Anterior cingulate cortex (tissue), 58 donors: ENCODE results near the gene EPHB4.
"Not testable (repeated sequence)": the region's sequence is repeated elsewhere in the genome, so short reads cannot be mapped to it uniquely, and the experiment has no call there.

Experiments
- DNase-seq, 58 donors: peaks; one replicate each; lab custom pipeline; 2025; lab: John Stamatoyannopoulos, UW

EPHB4 gene

GRCh38 chr7:100823140-100823525 is 4.2 kb downstream of the EPHB4 start:
- DNase-seq: no peak

- no peak for DNase-seq
Measured at GRCh38 chr7:100822236-100823139, 4.8 kb downstream of the EPHB4 start.

GRCh38 chr7:100819586-100819985 is 7.7 kb downstream of the EPHB4 start:
- no peak for DNase-seq

DNA sequence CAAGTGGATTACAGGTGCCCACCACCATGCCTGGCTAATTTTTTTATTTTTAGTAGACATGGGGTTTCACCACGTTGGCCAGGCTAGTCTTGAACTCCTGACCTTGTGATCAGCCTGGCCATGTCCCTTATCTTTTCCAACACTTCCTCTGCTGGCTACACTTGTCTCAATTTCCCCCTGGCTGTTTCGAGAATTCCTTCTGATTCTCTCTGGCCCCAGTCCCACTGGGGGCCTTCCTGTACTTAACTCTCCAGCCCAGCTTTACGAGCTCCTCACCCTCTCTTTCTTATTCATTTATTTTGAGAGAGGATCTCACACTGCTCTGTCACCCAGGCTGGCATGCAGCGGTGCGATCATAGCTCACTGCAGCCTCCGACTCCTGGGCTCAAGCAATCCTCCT is 8.5 kb downstream of the EPHB4 start:
- DNase-seq: no peak

GRCh38 chr7:100818366-100818765 is 9.0 kb downstream of the EPHB4 start:
- DNase-seq: no peak

GRCh38 chr7:100817097-100817496 is 10.2 kb downstream of the EPHB4 start:
- DNase-seq: no peak

- DNase-seq: not testable (repeated sequence)
Measured at GRCh38 chr7:100816515-100816914, 10.8 kb downstream of the EPHB4 start.

DNA sequence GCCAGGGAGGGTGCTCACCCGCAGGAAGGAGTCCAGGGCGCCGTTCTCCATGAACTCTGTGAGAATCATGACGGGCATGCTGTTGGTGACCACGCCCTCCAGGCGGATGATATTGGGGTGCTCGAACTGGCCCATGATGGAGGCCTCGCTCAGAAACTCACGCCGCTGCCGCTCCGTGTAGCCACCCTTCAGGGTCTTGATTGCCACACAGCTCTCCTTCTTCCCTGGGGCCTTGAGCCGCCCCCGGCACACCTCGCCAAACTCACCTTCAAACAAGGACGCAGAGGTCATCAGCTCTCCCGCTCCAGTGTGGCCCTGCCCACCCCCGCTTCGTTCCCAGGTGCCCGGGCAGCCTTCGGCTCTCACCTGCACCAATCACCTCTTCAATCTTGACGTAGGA is 14.6 kb downstream of the EPHB4 start:
- DNase-seq: no peak

DNA sequence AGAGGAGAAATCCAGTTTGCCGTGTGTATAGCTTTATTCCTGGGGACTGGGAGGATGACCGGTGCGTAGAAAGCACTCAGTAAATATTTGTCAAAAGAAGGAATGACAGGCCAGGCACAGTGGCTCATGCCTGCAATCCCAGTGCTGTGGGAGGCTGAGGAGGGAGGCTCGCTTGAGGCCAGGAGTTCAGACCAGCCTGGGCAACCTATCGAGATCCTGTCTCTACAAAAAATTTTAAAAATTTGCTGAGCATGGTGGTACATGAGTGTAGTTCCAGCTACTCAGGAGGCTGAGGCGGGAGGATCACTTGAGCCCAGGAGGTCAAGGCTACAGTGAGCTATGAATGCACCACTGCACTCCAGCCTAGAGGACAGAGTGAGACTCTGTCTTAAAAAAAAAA is 15.8 kb downstream of the EPHB4 start:
- no peak for DNase-seq

GRCh38 chr7:100808354-100808875 is 18.9 kb downstream of the EPHB4 start:
- DNase-seq: no peak

GRCh38 chr7:100806883-100807282 is 20.4 kb downstream of the EPHB4 start:
- not testable (repeated sequence) for DNase-seq

- no peak for DNase-seq
Measured at GRCh38 chr7:100806276-100806675, 21.0 kb downstream of the EPHB4 start.

GRCh38 chr7:100804681-100805431 is 22.5 kb downstream of the EPHB4 start:
- no peak for DNase-seq

- peak in 56 of 58 donors; percentile 7 to 83 (median 56) for DNase-seq
Measured at GRCh38 chr7:100803398-100804161, 23.7 kb downstream of the EPHB4 start.

- DNase-seq: no peak
Measured at GRCh38 chr7:100802951-100803350, 24.4 kb downstream of the EPHB4 start.

- no peak for DNase-seq
Measured at GRCh38 chr7:100801833-100802568, 25.3 kb downstream of the EPHB4 start.

DNA sequence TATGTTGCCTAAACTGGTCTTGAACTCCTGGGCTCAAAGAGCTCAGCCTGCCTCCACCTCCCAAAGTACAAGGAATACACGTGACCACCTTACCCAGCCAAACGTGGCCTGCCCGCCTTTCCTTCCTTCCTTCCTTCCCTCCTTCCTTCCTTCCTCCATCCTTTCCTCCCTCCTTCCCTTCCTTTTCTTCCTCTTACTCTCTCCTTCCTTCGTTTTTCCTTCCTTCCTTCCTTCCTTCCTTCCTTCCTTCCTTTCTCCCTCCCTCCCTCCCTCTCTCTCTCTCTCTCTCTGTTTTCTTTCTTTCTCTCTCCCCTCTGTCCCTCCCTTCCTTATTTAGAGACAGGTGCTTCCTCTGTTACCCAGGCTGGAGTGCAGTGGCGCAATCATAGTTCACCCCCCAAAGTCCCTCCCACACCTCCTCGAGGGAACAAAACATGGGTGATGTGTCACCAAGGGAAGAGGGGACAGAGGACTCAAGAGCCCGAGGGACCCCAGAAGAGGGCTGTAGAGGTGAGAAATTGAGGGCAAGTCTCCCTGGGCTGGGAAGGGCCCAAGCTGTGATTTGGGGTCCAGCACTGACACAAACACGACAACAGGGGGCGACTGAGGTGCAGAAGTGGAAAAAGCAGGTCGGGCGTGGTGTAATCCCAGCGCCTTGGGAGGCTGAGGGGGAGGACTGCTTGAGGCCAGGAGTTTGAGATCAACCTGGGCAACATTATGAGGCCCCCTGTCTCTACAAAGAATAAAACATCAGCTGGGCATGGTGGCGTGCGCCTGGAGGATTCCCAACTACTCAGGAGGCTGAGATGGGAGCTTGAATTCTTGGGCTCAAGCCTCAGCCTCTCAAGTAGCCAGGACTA is 28.1 kb downstream of the EPHB4 start:
- DNase-seq: peak in 12 of 58 donors; percentile 1 to 13 (median 4)

- DNase-seq: no peak
Measured at GRCh38 chr7:100794741-100795140, 32.6 kb downstream of the EPHB4 start.
